Breast epithelium (tissue), 4 donors: ENCODE data around the gene ELMOD1. TPM values are rescaled to one million over a fixed set of nuclear protein-coding genes. Genes with fewer than 3 reads are reported as not detected.

ENCODE experiments used
- DNase-seq, 2 donors: peaks; one replicate each; pipeline ENCODE4 v3.0.0-alpha.2; 2019; ENCODE audit warnings: low spot score in 2 of 2
- H3K27ac ChIP-seq, 2 donors: fragments of 200-600 bp; sonication (generic) in 1 of 2; one replicate each; pipeline ENCODE4 v1.5.1; 2016 to 2019; ENCODE audit warnings: mild to moderate bottlenecking in 1 of 2
- H3K27me3 ChIP-seq, 2 donors: fragments of 200-600 bp; sonication (generic) in 1 of 2; one replicate each; pipeline versions ENCODE4 v1.5.1 to v1.6.0; 2017 to 2019; ENCODE audit warnings: control low read depth in 1 of 2, mild to moderate bottlenecking in 1 of 2
- H3K36me3 ChIP-seq: fragments of 200-600 bp; one replicate; pipeline ENCODE4 v1.5.1; 2019
- H3K4me1 ChIP-seq, 2 donors: fragments of 200-600 bp; sonication (generic); one replicate each; pipeline ENCODE4 v1.5.1; 2016 to 2019; ENCODE audit warnings: control low read depth in 1 of 2
- H3K4me3 ChIP-seq, 3 donors: fragments of 200-600 bp; sonication (generic); 1 replicate in 2 of 3; 2 replicates in 1 of 3; pipeline ENCODE4 v1.5.1; 2016 to 2019; ENCODE audit warnings: mild to moderate bottlenecking in 3 of 3, moderate library complexity in 2 of 3
- H3K9me3 ChIP-seq, 2 donors: fragments of 200-600 bp; sonication (generic) in 1 of 2; one replicate each; pipeline ENCODE4 v1.5.1; 2016 to 2019; ENCODE audit warnings: control low read depth in 1 of 2
- CTCF ChIP-seq, 3 donors: fragments of 450-650 bp; IDR thresholded peaks; one replicate each; pipeline ENCODE4 v1.5.1; 2016 to 2017; ENCODE audit warnings: antibody characterized with exemption in 3 of 3, mild to moderate bottlenecking in 3 of 3, moderate library complexity in 3 of 3
- POLR2A ChIP-seq: fragments of 450-650 bp; IDR thresholded peaks from one replicate; pipeline ENCODE4 v1.6.1; 2016; ENCODE audit warnings: antibody characterized with exemption, mild to moderate bottlenecking, moderate library complexity
- POLR2AphosphoS5 ChIP-seq, 3 donors: sonication (generic); formaldehyde crosslinking; IDR thresholded peaks; one replicate each; pipeline ENCODE4 v1.6.1; 2017; ENCODE audit warnings: antibody characterized with exemption in 3 of 3
- intact Hi-C: fragments of 100-400 bp; cut with DNase I; formaldehyde crosslinking; loops from one replicate; pipeline ENCODE4 v1.15.1; 2023; ENCODE audit warnings: low total_unique reads
- total RNA-seq, 3 donors: library from RNA; depleted of rRNA; stranded (reverse); fragments of >200 nt; gene quantifications; one replicate each; pipeline ENCODE4 v1.1.0, GENCODE V29; 2016

The ELMOD1 gene
- total RNA-seq, 3 donors from 2014 or later: not detected

- no peak overlapping the region for H3K4me3 ChIP-seq
- intact Hi-C loops: no loop called here
These were observed 111.2 kb downstream of the ELMOD1 start for GRCh38 chr11:107702109-107702660.

GRCh38 chr11:107702723-107703122 is 111.8 kb downstream of the ELMOD1 start:
- TF ChIP-seq POLR2AphosphoS5 (IDR thresholded peaks at IDR 0.05) (no peak), POLR2A (no peak), CTCF (IDR thresholded peaks at IDR 0.05) (no peak)
- Histone ChIP-seq H3K4me3 (no peak overlapping the region), H3K9me3 (no peaks in the 10 kb centered on the region), H3K27me3 (no peaks in the 10 kb centered on the region), H3K36me3 (no peaks in the 10 kb centered on the region), H3K27ac (no peak overlapping the region), H3K4me1 (no peaks in the 10 kb centered on the region)
- DNase-seq: no peak
- intact Hi-C loops: no loop called here

More at GRCh38 chr11:107702109-107702660, 111.2 kb downstream of the ELMOD1 start:
- no peaks in the 10 kb centered on the region for H3K9me3 ChIP-seq
- H3K27ac ChIP-seq: no peak overlapping the region
- no peak for DNase-seq
- TF ChIP-seq CTCF (IDR thresholded peaks at IDR 0.05) (no peak), POLR2AphosphoS5 (IDR thresholded peaks at IDR 0.05) (no peak), POLR2A (no peak)
- H3K4me1 ChIP-seq: no peaks in the 10 kb centered on the region
- H3K27me3 ChIP-seq: no peaks in the 10 kb centered on the region
- no peaks in the 10 kb centered on the region for H3K36me3 ChIP-seq

GRCh38 chr11:107704451-107704850 is 113.5 kb downstream of the ELMOD1 start:
- intact Hi-C loops: no loop called here
- DNase-seq: no peak
- Histone ChIP-seq H3K4me3 (no peak overlapping the region), H3K4me1 (no peaks in the 10 kb centered on the region), H3K27me3 (no peaks in the 10 kb centered on the region), H3K36me3 (no peaks in the 10 kb centered on the region), H3K9me3 (no peaks in the 10 kb centered on the region), H3K27ac (no peak overlapping the region)
- TF ChIP-seq CTCF (IDR thresholded peaks at IDR 0.05) (no peak), POLR2AphosphoS5 (IDR thresholded peaks at IDR 0.05) (no peak), POLR2A (no peak)

GRCh38 chr11:107705027-107705426 is 114.1 kb downstream of the ELMOD1 start:
- no peak overlapping the region for H3K4me3 ChIP-seq
- H3K36me3 ChIP-seq: no peaks in the 10 kb centered on the region
- DNase-seq: no peak
- H3K27ac ChIP-seq: no peak overlapping the region
- intact Hi-C loops: no loop called here
- no peaks in the 10 kb centered on the region for H3K4me1 ChIP-seq
- no peak for TF ChIP-seq POLR2A
- TF ChIP-seq POLR2AphosphoS5 (IDR thresholded peaks at IDR 0.05): no peak
- TF ChIP-seq CTCF (IDR thresholded peaks at IDR 0.05): no peak
- H3K9me3 ChIP-seq: no peaks in the 10 kb centered on the region
- H3K27me3 ChIP-seq: no peaks in the 10 kb centered on the region

GRCh38 chr11:107706531-107706930 is 115.6 kb downstream of the ELMOD1 start:
- Histone ChIP-seq H3K4me3 (no peak overlapping the region), H3K27me3 (no peaks in the 10 kb centered on the region), H3K9me3 (no peaks in the 10 kb centered on the region), H3K4me1 (no peaks in the 10 kb centered on the region), H3K36me3 (no peaks in the 10 kb centered on the region), H3K27ac (no peak overlapping the region)
- TF ChIP-seq POLR2A (no peak), POLR2AphosphoS5 (IDR thresholded peaks at IDR 0.05) (no peak), CTCF (IDR thresholded peaks at IDR 0.05) (no peak)
- DNase-seq: no peak
- intact Hi-C loops: no loop called here
